SK-N-MC (cell line): Measurements from ENCODE around the gene HBZ.

Source experiments
- EZH2 ChIP-seq: fragments of 200-600 bp; sonication (generic); IDR thresholded peaks from one replicate; pipeline ENCODE4 v1.6.1; 2017; ENCODE audit warnings: antibody characterized with exemption
- FOXP2 ChIP-seq: optimal IDR thresholded peaks from 2 replicates; pipeline ENCODE3; 2011; ENCODE audit warnings: mild to moderate bottlenecking, moderate library complexity; ENCODE audit not compliant: insufficient read depth; ENCODE audit errors: extremely low read length, control extremely low read depth
- POLR2AphosphoS5 ChIP-seq: IDR thresholded peaks from 2 replicates; pipeline ENCODE4 v1.6.1; 2012; ENCODE audit warnings: mild to moderate bottlenecking, low read depth, low read length, borderline replicate concordance

GRCh38 chr16:193441-193840 lies 41.0 kb downstream of the HBZ start:
- TF ChIP-seq EZH2 (no peak), POLR2AphosphoS5 (no peak), FOXP2 (no peak)
